PC-9 (cell line): Measurements from ENCODE around the gene MBNL1. TPM values are rescaled to one million over a fixed set of nuclear protein-coding genes. Genes with fewer than 3 reads are reported as not detected.

Experiments
- BruUV-seq: library from RNA; stranded (reverse); fragments of 400-500 nt; replicated peaks from 2 replicates; lab custom pipeline; 2021; lab: Mats Ljungman, UMichigan
- CTCF ChIA-PET: fragments of 300-600 bp; sonication (Branson Sonifier 250); formaldehyde crosslinking; loops from one replicate; lab custom pipeline; 2022; ENCODE audit warnings: antibody characterized with exemption; lab: Charles Lee
- POLR2A ChIA-PET: fragments of 300-600 bp; sonication (Branson Sonifier 250); formaldehyde crosslinking; loops from one replicate; lab custom pipeline; 2022; ENCODE audit warnings: antibody characterized with exemption; ENCODE audit not compliant: unreplicated experiment; lab: Charles Lee
- DNase-seq, 2 experiments: peaks; one replicate each; pipeline versions ENCODE4 v3.0.0 to v3.0.0-alpha.2; 2015 to 2022; ENCODE audit warnings: mixed read lengths in 1 of 2
- H2AFZ ChIP-seq: fragments of 200-600 bp; sonication (generic); 2 replicates; pipeline ENCODE4 v1.8.1; 2017; ENCODE audit warnings: antibody characterized with exemption
- H3F3A ChIP-seq: fragments of 200-600 bp; sonication (generic); 2 replicates; pipeline ENCODE4 v1.8.1; 2017; ENCODE audit warnings: antibody characterized with exemption, mild to moderate bottlenecking, low read depth; ENCODE audit not compliant: insufficient read depth
- H3K27ac ChIP-seq: fragments of 200-600 bp; sonication (generic); 2 replicates; pipeline ENCODE4 v1.6.1; 2016; ENCODE audit warnings: mixed run types
- H3K27me3 ChIP-seq: fragments of 200-600 bp; sonication (generic); 2 replicates; pipeline ENCODE4 v1.6.1; 2016; ENCODE audit warnings: low read depth, mixed run types; ENCODE audit not compliant: insufficient read depth
- H3K36me3 ChIP-seq: fragments of 200-600 bp; sonication (generic); 2 replicates; pipeline ENCODE4 v1.6.1; 2016; ENCODE audit warnings: low read depth, mixed run types
- H3K4me1 ChIP-seq: fragments of 200-600 bp; sonication (generic); replicated peaks from 2 replicates; pipeline ENCODE4 v1.6.1; 2016; ENCODE audit warnings: mixed run types; ENCODE audit not compliant: insufficient read depth
- H3K4me2 ChIP-seq: fragments of 200-600 bp; sonication (generic); 2 replicates; pipeline ENCODE4 v1.6.1; 2017; ENCODE audit warnings: mixed run types
- H3K4me3 ChIP-seq: fragments of 200-600 bp; sonication (generic); 2 replicates; pipeline ENCODE4 v1.6.1; 2016; ENCODE audit warnings: mixed run types
- H3K79me2 ChIP-seq: fragments of 200-600 bp; sonication (generic); 2 replicates; pipeline ENCODE4 v1.6.1; 2017; ENCODE audit warnings: low read depth, mixed run types
- H3K9me2 ChIP-seq: fragments of 200-600 bp; sonication (generic); 2 replicates; pipeline ENCODE4 v1.8.1; 2017; ENCODE audit warnings: mild to moderate bottlenecking; ENCODE audit not compliant: insufficient read depth
- H3K9me3 ChIP-seq: fragments of 200-600 bp; sonication (generic); 2 replicates; pipeline ENCODE4 v1.8.1; 2016; ENCODE audit warnings: low read depth; ENCODE audit not compliant: insufficient read depth
- H4K20me1 ChIP-seq: fragments of 200-600 bp; sonication (generic); 2 replicates; pipeline ENCODE4 v1.8.1; 2017; ENCODE audit not compliant: insufficient read depth
- CTCF ChIP-seq: fragments of 200-600 bp; sonication (generic); conservative IDR thresholded peaks from 2 replicates; pipeline ENCODE4 v1.6.1; 2017; ENCODE audit warnings: mixed run types, antibody characterized with exemption, mild to moderate bottlenecking, moderate library complexity
- EZH2 ChIP-seq: fragments of 200-600 bp; sonication (generic); IDR thresholded peaks from 2 replicates; pipeline ENCODE4 v1.8.0; 2017; ENCODE audit warnings: antibody characterized with exemption, low read depth
- intact Hi-C: fragments of 100-400 bp; cut with micrococcal nuclease; formaldehyde crosslinking; loops from one replicate; pipeline ENCODE4 v1.10.0; 2022; ENCODE audit not compliant: unreplicated experiment
- total RNA-seq: library from RNA; stranded (reverse); gene quantifications from 2 replicates; pipeline ENCODE4 v1.2.3, GENCODE V29; 2021

MBNL1 gene
- total RNA-seq, 1 experiment from 2014 or later, result 176 TPM

DNA sequence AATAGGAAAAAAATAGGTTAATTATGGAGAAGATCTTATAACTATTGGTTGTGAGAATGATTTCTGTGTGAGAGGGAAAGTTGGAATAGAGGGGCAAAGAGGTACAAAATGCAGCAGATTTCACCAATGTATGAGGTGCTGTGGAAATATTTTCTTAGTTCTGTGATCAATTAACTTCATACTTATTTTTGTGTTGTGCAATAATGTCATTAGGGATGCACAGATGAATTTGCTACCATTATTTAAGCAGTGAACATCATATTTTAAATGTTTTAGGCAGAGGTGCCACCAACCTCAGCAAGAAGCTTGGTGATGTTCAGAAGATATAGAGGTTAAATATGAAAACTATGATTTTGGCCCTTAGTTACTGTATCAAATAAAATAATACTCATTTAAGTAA lies 21.6 kb downstream of the MBNL1 start:
- ChIA-PET CTCF (no interaction called here), POLR2A (interaction anchor here (0.6 kb wide), 1 partner anchor 642 kb away, joined by 5 read pairs; no protein-coding TSS in a partner anchor)
- Histone ChIP-seq H3K4me2 (no peak overlapping the region), H3K4me1 (no peaks in the 10 kb centered on the region), H3F3A (peaks cover 3% of the 10 kb centered on the region; the same call in 1 of the 2 replicates), H3K36me3 (no peaks in the 10 kb centered on the region; the same call in 1 of the 2 replicates), H4K20me1 (peaks cover 10% of the 10 kb centered on the region), H3K9me3 (no peaks in the 10 kb centered on the region), H3K9me2 (no peaks in the 10 kb centered on the region), H2AFZ (no peak overlapping the region), H3K4me3 (no peak overlapping the region), H3K27ac (no peak overlapping the region), H3K27me3 (no peaks in the 10 kb centered on the region), H3K79me2 (peaks cover 90% of the 10 kb centered on the region)
- intact Hi-C loops, result no loop called here
- no peak for TF ChIP-seq EZH2
- no peak for TF ChIP-seq CTCF
- DNase-seq, result no peak
- BruUV-seq, result no TSS peak

GRCh38 chr3:152291238-152291637 lies 22.5 kb downstream of the MBNL1 start:
- H4K20me1 ChIP-seq, result peaks cover 10% of the 10 kb centered on the region
- H3K9me2 ChIP-seq, result no peaks in the 10 kb centered on the region
- no peak for DNase-seq
- no TSS peak for BruUV-seq
- no peak for TF ChIP-seq EZH2
- no peak for TF ChIP-seq CTCF
- CTCF ChIA-PET, result no interaction called here
- H3K9me3 ChIP-seq, result no peaks in the 10 kb centered on the region
- H3K27ac ChIP-seq, result no peak overlapping the region
- no peaks in the 10 kb centered on the region for H3K4me1 ChIP-seq
- intact Hi-C loops, result no loop called here
- no peak overlapping the region for H2AFZ ChIP-seq
- H3F3A ChIP-seq, result no peaks in the 10 kb centered on the region; the same call in 1 of the 2 replicates
- no peak overlapping the region for H3K4me3 ChIP-seq
- peaks cover 92% of the 10 kb centered on the region for H3K79me2 ChIP-seq
- no peaks in the 10 kb centered on the region; the same call in 1 of the 2 replicates for H3K36me3 ChIP-seq
- POLR2A ChIA-PET, result no interaction called here
- no peaks in the 10 kb centered on the region for H3K27me3 ChIP-seq
- H3K4me2 ChIP-seq, result no peak overlapping the region

GRCh38 chr3:152291649-152292066 lies 22.9 kb downstream of the MBNL1 start:
- H3K4me2 ChIP-seq, result no peak overlapping the region
- H3F3A ChIP-seq, result no peaks in the 10 kb centered on the region; the same call in 1 of the 2 replicates
- no peak overlapping the region for H2AFZ ChIP-seq
- intact Hi-C loops, result no loop called here
- no peak overlapping the region for H3K4me3 ChIP-seq
- H3K79me2 ChIP-seq, result peaks cover 94% of the 10 kb centered on the region
- CTCF ChIA-PET, result no interaction called here
- POLR2A ChIA-PET, result no interaction called here
- peaks cover 10% of the 10 kb centered on the region for H4K20me1 ChIP-seq
- no TSS peak for BruUV-seq
- H3K4me1 ChIP-seq, result no peaks in the 10 kb centered on the region
- H3K9me2 ChIP-seq, result no peaks in the 10 kb centered on the region
- H3K9me3 ChIP-seq, result no peaks in the 10 kb centered on the region
- H3K27ac ChIP-seq, result no peak overlapping the region
- no peaks in the 10 kb centered on the region; the same call in 1 of the 2 replicates for H3K36me3 ChIP-seq
- DNase-seq, result no peak
- TF ChIP-seq EZH2, result no peak
- TF ChIP-seq CTCF, result no peak
- H3K27me3 ChIP-seq, result no peaks in the 10 kb centered on the region
